Gastrocnemius medialis (tissue), 4 donors: ENCODE measurements around the gene THRAP3. TPM values are rescaled to one million over a fixed set of nuclear protein-coding genes. Genes with fewer than 3 reads are reported as not detected.

Source experiments
- ATAC-seq, 2 donors: fragments of 150-250 bp; one replicate each; pipeline ENCODE4 v1.9.1; 2016
- DNase-seq, 2 donors: peaks; one replicate each; pipeline ENCODE4 v3.0.0-alpha.2; 2019
- H3K27ac ChIP-seq, 4 donors: fragments of 200-600 bp; sonication (generic); 1 replicate in 1 of 4; 2 replicates in 3 of 4; pipeline ENCODE4 v1.5.1; 2016 to 2018; ENCODE audit warnings: mild to moderate bottlenecking in 2 of 4, moderate library complexity in 1 of 4
- H3K27me3 ChIP-seq, 3 donors: fragments of 200-600 bp; sonication (generic) in 2 of 3; 1 replicate in 1 of 3; 2 replicates in 2 of 3; pipeline versions ENCODE4 v1.5.1 to v1.6.0; 2016 to 2019; ENCODE audit warnings: mild to moderate bottlenecking in 1 of 3, moderate library complexity in 1 of 3
- H3K36me3 ChIP-seq, 2 donors: fragments of 200-600 bp; sonication (generic) in 1 of 2; one replicate each; pipeline ENCODE4 v1.5.1; 2017 to 2018
- H3K4me1 ChIP-seq, 2 donors: fragments of 200-600 bp; sonication (generic) in 1 of 2; one replicate each; pipeline ENCODE4 v1.5.1; 2016 to 2017; ENCODE audit warnings: mild to moderate bottlenecking in 2 of 2
- H3K4me3 ChIP-seq, 4 donors: fragments of 200-600 bp; sonication (generic) in 3 of 4; 1 replicate in 1 of 4; 2 replicates in 3 of 4; pipeline ENCODE4 v1.5.1; 2016 to 2019; ENCODE audit warnings: mild to moderate bottlenecking in 2 of 4
- H3K9me3 ChIP-seq, 3 donors: fragments of 200-600 bp; sonication (generic) in 2 of 3; 1 replicate in 1 of 3; 2 replicates in 2 of 3; pipeline ENCODE4 v1.5.1; 2016 to 2019
- CTCF ChIP-seq, 5 experiments: fragments of 450-650 bp in 3 of 5; fragments of 200-600 bp in 2 of 5; sonication (generic) in 2 of 5; IDR thresholded peaks in 4 of 5; conservative IDR thresholded peaks in 1 of 5; 1 replicate in 4 of 5; 2 replicates in 1 of 5; pipeline ENCODE4 v1.5.1; 2016 to 2019; ENCODE audit warnings: antibody characterized with exemption in 5 of 5, mild to moderate bottlenecking in 3 of 5, moderate library complexity in 3 of 5
- POLR2A ChIP-seq, 2 donors: fragments of 450-650 bp; IDR thresholded peaks; one replicate each; pipeline ENCODE4 v1.6.1; 2017; ENCODE audit warnings: antibody characterized with exemption in 2 of 2, mild to moderate bottlenecking in 2 of 2, moderate library complexity in 2 of 2
- in situ Hi-C, 4 donors: fragments of 200-750 bp; cut with MboI; loops; one replicate each; pipeline versions ENCODE4 v1.15.0 to v1.8.0; 2017; ENCODE audit warnings: low sequenced_read_pairs in 4 of 4
- intact Hi-C: fragments of 100-400 bp; cut with DNase I; formaldehyde crosslinking; loops from one replicate; pipeline ENCODE4 v1.15.1; 2023; ENCODE audit warnings: low total_unique reads
- total RNA-seq, 4 donors: library from RNA; depleted of rRNA; stranded (reverse); fragments of >200 nt; gene quantifications; one replicate each; pipeline versions ENCODE4 v1.1.0 to v1.2.3, GENCODE V29; 2016

The THRAP3 gene
- total RNA-seq, 4 donors from 2014 or later: 88.2 to 174 (median 146) TPM

GRCh38 chr1:36285443-36286101 is 61.3 kb downstream of the THRAP3 start:
- ATAC-seq: peak; percentile 71 to 83
- in situ Hi-C loops (loop anchor here (5.0 to 25.0 kb wide), 7 partner anchors 51 to 191 kb away; partner anchors contain the start of gene MAP7D1 (in 1 of the 4)), intact Hi-C loops (loop anchor here (1.0 to 10.0 kb wide), 2 partner anchors 136 to 191 kb away; partner anchors contain the start of gene TRAPPC3)
- Histone ChIP-seq H3K27me3 (no peaks in the 10 kb centered on the region), H3K4me3 (peak overlapping the region in 2 of 4 donors; percentile 12 to 31), H3K36me3 (peaks cover 0 to 48% of the 10 kb centered on the region in 2 donors), H3K9me3 (no peaks in the 10 kb centered on the region), H3K4me1 (peaks cover 92 to 97% of the 10 kb centered on the region in 2 donors), H3K27ac (peak overlapping the region; percentile 89 to 92 (median 90))
- TF ChIP-seq POLR2A (IDR thresholded peaks at IDR 0.05): no peak
- TF ChIP-seq CTCF (IDR thresholded peaks at IDR 0.05 in 4 of 5, conservative IDR thresholded peaks at IDR 0.05 in 1 of 5): peak; percentile 69 to 85 (median 80)
- DNase-seq: peak; percentile 73 to 74

- ATAC-seq (no peak), DNase-seq (peak in 1 of 2 donors; percentile 18)
- Histone ChIP-seq H3K4me1 (peaks cover 91% of the 10 kb centered on the region in 2 donors), H3K27me3 (no peaks in the 10 kb centered on the region), H3K9me3 (no peaks in the 10 kb centered on the region), H3K27ac (peak overlapping the region; percentile 89 to 92 (median 90)), H3K4me3 (peak overlapping the region in 2 of 4 donors; percentile 12 to 31), H3K36me3 (peaks cover 0 to 61% of the 10 kb centered on the region in 2 donors)
- intact Hi-C loops (loop anchor here (10.0 kb wide), 1 partner anchor 192 kb away; no protein-coding TSS in a partner anchor), in situ Hi-C loops (loop anchor here (5.0 to 25.0 kb wide), 7 partner anchors 52 to 192 kb away; partner anchors contain the start of gene MAP7D1 (in 1 of the 4))
- TF ChIP-seq POLR2A (IDR thresholded peaks at IDR 0.05) (no peak), CTCF (IDR thresholded peaks at IDR 0.05 in 4 of 5, conservative IDR thresholded peaks at IDR 0.05 in 1 of 5) (no peak)
Measured at GRCh38 chr1:36286802-36287201, 62.6 kb downstream of the THRAP3 start.

GRCh38 chr1:36287595-36287994 is 63.4 kb downstream of the THRAP3 start:
- ATAC-seq (peak; percentile 13 to 21), DNase-seq (peak in 1 of 2 donors; percentile 23)
- Histone ChIP-seq H3K4me1 (peaks cover 84 to 87% of the 10 kb centered on the region in 2 donors), H3K36me3 (peaks cover 0 to 66% of the 10 kb centered on the region in 2 donors), H3K9me3 (no peaks in the 10 kb centered on the region), H3K27me3 (no peaks in the 10 kb centered on the region), H3K4me3 (peak overlapping the region in 2 of 4 donors; percentile 8 to 12), H3K27ac (peak overlapping the region; percentile 89 to 92 (median 90))
- intact Hi-C loops: loop anchor here (10.0 kb wide), 1 partner anchor 193 kb away; no protein-coding TSS in a partner anchor
- in situ Hi-C loops: loop anchor here (5.0 to 25.0 kb wide), 7 partner anchors 53 to 193 kb away; partner anchors contain the start of gene MAP7D1 (in 1 of the 4)
- TF ChIP-seq POLR2A (IDR thresholded peaks at IDR 0.05): no peak
- TF ChIP-seq CTCF (IDR thresholded peaks at IDR 0.05 in 4 of 5, conservative IDR thresholded peaks at IDR 0.05 in 1 of 5): peak in 1 of 5 experiments; percentile 22

DNA sequence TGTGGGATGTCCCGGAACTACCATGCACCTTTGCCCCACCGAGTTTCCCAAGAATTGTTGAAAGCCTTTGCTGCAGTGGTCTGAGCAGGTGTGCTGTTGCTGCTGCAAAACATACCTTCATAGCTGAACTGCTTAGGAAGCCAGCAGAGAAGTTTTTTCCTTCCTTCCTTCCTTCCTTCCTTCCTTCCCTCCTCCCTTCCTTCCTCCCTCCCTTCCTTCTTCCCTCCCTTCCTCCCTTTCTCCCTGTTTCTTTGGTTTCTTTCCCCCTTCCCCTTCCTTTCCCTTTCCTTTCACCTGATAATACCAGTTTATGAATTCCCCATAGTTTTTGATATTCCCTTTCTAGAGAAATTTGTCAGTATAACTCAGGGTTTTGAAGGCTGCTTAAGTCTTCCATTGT is 71.1 kb downstream of the THRAP3 start:
- H3K4me3 ChIP-seq: no peak overlapping the region
- H3K4me1 ChIP-seq: peaks cover 14 to 42% of the 10 kb centered on the region in 2 donors
- peaks cover 0 to 78% of the 10 kb centered on the region in 2 donors for H3K36me3 ChIP-seq
- no peaks in the 10 kb centered on the region for H3K9me3 ChIP-seq
- in situ Hi-C loops (loop anchor here in 1 of 4 donors (25.0 kb wide), 1 partner anchor 108 kb away; no protein-coding TSS in a partner anchor), intact Hi-C loops (no loop called here)
- no peaks in the 10 kb centered on the region for H3K27me3 ChIP-seq
- DNase-seq: no peak
- no peak for ATAC-seq
- H3K27ac ChIP-seq: peak overlapping the region; percentile 32 to 80 (median 50)
- TF ChIP-seq POLR2A (IDR thresholded peaks at IDR 0.05) (no peak), CTCF (IDR thresholded peaks at IDR 0.05 in 4 of 5, conservative IDR thresholded peaks at IDR 0.05 in 1 of 5) (no peak)
